EH (cell line): ENCODE measurements around the gene TIMP3.

ENCODE experiments used
- DNase-seq: peaks from one replicate; pipeline ENCODE4 v3.0.0-alpha.2; 2015; ENCODE audit warnings: low read depth

The TIMP3 gene

DNA sequence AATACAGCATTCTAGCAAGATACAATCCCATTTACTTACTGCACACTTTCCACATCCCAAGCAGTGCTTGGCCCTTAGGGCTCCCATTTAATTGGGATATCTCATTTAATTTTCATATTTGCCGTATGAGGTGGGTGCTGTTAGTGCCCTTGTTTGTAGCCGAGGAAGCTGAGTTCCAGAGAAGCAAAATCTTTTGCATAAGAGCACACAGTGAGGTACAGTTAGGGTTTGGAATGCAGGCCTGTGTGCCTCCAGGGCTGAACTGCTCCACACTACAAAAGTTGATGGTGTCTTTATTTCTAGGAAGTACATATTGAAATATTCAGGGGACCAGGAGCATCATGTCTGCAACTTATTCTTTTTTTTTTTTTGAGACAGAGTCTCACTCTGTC lies 15.5 kb upstream of the TIMP3 start:
- DNase-seq: no peak

DNA sequence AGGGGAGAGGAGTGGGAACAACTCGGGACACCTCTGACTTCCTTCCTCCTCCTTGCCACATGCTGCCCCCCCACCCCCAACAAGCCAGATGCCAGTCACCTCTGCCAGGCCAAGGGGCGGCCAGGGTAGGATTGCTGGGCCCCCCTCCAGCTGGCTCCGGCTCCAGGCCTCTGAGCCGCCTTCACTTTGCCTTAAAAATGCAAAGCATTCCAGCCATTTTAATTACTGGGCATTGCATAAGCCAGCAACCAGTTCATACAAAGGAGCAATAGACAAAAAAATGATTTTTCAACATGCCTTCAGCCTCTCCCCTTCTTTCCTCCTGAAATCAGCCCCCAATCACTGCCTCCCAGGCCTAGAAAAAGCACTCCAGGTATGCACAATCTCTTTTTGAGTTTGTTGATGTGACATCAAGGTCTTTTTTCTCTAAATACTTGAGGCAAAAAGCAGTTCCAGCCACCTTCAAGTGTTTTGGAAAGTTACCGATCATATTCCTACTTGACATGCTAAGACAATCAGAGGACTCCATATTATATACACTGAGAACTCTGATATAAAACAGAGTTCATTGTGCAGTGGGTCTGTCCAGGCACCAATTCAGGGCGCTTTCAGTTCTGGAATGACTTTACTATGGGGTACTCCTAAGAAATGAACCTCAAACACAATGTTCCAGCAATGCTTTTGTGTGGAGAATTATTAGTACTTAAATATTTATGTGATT lies 12.4 kb upstream of the TIMP3 start:
- DNase-seq: peak; percentile 84

DNA sequence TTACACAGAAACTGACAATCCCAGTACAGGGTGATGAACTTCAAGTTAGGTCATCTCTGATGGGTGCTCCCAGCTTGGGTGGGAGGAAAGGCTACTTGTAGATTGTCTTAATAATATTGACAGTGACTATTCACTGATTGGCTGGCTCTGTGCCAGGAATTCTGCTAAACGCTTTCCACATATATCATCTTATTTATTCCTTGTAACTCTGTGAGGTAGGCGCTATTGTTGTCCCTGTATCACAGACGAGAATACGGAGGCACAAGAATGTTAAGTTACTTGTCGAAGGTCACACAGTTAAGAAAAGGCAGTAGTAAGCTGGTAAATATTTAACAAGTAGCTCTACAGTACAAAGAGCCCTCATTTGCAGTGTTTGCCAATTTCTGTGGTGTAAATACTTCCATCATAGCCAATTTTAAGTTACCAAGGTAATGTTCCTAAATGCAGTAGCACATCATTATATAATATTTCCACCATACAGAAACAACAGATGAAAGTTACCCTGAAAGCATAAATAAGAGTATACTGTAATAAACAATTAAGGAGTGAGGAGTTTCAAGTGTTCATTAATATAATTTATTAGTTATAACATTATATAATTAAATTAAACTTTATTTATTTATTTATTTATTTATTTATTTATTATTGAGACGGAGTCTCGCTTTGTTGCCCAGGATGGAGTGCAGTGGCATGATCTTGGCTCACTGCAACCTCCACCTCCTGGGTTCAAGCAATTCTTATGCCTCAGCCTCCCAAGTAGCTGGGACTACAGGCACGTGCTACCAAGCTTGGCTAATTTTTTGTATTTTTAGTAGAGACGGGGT lies 11.5 kb upstream of the TIMP3 start:
- DNase-seq: no peak

DNA sequence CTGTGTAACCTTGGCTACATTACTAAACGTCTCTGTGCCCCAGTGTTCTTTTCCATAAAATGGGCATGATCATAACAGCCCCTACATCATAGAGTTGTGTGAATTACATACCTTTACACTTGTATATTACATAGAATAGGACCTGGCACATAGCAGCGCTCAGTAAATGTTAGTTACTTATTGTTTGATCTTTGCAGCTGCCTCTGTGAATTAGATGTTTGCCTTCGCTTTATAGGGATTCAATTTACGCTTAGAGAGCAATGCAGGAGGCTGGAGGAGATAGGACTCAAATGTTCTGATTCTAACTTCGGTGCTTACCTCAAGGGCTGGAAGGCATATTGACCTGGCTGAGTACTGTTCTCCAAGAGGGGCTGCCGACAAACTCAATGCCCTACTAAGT lies 10.4 kb upstream of the TIMP3 start:
- DNase-seq: no peak

DNA sequence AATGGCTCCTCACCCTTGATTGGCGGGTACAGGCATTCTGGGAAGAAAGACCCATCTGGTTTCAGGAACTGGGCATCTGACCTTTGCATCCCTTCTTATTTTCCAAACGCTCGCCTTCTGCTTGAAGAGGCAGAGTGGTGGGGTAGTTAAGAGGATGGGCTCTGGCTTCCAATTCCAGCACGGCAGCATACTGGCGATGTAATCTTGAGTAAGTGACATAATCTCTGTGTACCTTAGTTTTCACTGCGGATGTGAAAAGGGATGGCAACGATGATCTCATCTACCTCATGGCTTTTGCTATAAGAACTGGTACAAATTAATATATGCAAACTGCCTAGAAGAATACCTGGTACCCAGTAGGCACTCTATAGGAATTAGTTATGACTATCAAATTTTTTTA lies 10.0 kb upstream of the TIMP3 start:
- no peak for DNase-seq

DNA sequence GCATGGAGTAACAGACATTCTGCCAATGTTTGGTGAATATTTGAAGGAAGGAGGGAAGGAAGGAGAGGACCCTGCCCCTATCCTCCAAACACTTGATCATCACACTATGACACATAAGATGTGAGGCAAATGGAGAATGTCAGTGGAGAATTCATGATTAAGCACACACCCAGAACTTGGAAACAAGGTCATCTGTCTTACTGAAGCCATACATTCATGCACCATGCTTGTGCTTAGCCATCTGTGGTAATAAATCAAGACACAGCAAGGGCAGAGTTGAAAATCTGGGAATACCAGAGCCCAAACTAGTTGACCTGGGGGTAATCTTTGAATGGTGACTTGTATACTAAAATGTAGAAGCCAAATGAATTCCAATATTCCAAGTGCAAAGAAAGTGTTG lies 7.9 kb upstream of the TIMP3 start:
- DNase-seq: no peak

DNA sequence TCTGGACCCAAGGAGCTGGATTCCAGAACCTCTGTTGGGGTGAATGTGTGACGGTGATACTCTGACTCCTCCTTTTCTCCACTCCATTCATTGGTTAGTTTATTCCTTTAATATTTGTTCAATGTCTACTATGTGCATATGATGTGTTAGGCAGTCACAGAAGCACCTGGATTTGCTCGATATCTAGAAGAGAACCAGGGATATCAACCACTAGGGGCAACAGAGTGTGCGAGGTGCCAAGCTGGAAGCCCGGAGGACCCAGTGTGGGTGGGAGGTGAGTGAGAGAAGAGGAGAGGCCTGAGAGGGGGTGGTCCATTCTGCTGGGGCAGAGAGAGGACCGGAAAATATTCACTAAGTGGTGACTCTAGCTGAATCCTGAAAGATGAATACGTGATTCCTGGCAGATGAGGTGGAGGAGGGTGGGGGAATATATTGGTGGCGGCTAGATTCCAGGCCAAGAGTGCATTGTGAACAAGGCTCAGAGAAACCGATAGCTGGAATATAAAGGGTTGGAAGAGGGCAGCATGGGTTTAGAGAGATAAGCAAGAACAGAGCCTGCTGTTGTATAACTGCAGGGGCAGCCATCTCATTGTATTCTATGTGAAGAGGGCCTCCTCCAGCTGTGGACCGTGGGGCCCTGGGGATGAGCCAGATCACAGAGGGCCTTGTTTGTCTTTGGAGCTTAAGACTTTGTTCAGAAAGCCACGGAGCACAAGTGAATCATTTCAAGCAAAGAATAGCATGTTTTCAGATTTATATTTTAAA lies 6.9 kb upstream of the TIMP3 start:
- DNase-seq: no peak

DNA sequence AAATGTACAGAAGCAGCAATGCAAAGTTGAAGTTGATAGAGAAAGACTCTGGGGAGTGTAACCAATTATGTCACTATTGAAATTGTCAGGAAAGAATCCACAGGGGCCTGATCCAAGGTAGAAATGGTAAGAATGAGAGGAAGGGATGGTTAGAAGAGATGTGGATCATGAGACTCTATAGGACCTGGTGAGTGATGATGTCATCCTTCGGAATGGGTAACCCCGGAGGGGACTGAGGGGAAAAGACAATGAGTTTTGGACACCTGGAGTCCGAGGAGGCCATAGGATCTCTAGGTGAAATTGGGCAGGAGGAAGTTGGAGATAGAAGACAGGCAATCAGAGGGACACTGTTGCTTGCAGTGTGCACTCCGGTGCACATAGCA lies 6.3 kb upstream of the TIMP3 start:
- no peak for DNase-seq

DNA sequence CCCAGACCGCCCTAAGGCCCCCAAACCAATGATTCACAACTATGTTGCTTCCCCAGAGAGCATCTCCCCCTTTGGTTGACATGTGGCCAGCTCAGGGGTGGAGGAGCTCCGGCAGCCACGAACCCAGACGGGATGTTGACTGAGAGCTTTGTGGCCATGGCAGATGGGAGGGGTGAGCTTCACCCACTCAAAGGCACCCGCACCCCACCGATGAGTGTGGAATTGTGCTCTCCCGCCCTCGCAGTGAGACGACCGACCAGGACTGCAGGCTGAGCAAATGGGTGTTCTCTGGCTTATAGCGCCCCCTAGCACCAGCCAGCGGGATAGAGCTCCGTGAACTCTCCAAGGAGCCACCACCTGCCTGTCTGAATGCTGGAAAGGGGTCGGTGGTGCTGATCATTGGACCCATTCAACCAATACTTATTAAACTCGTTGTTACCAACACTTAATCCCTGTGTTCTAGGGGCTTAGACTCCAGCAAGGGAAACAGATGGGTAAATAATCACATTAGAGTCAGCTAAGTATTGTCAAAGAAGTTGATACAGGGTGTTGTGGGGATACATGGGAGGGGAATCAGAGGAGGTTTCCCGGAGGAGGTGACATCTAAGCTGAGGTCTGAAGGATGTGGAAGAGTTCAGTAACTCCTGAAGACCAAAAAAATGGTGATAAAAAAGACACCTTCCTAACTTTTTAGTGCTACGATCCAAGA lies 4.5 kb upstream of the TIMP3 start:
- peak; percentile 83 for DNase-seq

DNA sequence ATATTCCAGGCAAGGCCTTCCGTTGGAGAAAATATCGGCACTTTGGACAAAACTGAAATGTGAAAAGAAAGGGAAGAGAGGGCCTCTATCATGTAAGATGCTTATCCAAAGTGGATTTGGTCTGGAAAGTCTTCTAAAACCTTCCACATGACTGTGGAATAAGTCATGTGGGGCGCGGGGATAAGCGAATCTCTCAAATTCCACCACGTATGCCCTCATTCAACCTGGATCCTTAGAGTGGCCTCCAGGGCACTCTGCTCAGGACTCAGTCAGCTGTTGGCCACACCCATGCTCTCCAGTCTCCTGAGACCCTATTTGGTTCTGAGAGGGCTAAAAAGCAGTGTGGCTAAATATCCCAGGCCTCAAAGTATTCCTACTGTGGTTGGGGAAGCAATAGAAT lies 2.0 kb upstream of the TIMP3 start:
- no peak for DNase-seq

DNA sequence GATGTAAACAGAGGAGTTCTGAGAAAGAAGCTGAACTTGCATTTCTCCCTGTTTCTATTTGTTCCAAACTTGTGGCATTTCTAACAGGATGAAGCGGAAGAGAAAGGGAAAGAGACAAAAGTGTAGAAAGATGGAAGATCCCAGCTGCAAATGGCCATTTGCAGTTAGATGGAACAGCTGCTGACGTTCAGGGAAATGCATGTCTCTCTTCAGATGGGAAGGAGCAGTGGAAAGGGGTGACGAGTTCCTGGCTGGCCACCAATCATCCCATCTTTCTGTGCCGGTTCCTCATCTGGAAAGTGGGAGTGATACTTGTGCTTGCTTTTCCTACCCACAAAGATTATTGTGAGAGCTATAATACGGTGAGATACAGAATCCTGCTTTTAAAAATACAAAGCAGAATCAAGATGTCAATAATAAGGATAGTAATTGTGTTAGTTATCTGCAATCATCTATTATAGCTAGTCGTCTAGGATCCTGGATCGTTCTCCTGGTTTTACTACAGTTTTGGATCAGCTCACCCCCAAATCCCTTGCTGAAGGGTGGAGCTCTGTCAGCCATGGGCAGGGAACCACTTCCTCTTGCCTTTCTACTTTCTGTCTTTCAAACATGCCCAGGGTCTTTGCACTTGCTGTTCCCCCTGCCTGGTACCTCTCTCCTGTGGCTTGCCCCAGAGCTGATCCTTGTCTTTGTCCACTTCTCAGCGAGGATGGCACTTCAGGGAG lies 1.2 kb upstream of the TIMP3 start:
- DNase-seq: no peak

DNA sequence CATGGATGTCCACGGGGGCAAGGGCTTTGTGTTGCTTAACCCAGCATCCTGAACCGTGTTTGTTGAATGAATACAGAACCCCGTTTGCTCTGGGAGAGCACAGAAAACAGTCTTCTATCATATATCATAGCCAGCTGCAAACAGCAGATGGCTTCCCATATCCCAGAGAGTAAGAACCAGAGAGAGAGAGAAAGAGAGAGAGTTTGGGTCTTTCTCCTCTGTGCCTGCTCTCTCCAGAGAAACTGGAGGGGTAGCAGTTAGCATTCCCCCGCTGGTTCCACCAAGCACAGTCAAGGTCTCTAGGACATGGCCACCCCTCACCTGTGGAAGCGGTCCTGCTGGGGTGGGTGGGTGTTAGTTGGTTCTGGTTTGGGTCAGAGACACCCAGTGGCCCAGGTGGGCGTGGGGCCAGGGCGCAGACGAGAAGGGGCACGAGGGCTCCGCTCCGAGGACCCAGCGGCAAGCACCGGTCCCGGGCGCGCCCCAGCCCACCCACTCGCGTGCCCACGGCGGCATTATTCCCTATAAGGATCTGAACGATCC lies 440 bp upstream of the TIMP3 start:
- no peak for DNase-seq

DNA sequence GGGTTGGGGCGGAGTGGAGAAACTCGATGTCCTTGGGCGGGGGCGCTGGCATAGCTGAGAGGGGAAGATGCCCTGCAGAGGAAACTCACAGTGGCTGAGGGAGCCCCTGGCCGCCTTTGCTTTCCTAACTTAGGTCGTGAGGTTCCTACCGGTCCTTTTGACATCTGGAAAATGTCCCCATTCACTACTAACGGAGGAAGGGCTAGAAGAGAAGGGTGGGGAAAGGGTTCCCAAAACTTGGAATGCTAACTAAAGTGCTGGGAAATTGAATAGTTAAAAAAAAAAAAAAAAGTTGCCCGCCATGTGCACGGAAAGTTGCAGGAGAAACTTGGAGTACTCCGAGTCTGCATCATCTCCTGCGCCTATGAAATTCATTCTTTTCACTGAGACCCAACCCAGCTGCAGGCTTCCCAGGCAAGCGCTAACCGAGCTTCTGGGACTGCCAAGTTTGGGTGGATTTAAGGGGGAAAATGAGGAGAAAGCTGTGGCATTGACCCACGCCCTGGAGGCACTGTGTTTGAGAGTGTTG lies 796 bp downstream of the TIMP3 start:
- peak; percentile 45 for DNase-seq

DNA sequence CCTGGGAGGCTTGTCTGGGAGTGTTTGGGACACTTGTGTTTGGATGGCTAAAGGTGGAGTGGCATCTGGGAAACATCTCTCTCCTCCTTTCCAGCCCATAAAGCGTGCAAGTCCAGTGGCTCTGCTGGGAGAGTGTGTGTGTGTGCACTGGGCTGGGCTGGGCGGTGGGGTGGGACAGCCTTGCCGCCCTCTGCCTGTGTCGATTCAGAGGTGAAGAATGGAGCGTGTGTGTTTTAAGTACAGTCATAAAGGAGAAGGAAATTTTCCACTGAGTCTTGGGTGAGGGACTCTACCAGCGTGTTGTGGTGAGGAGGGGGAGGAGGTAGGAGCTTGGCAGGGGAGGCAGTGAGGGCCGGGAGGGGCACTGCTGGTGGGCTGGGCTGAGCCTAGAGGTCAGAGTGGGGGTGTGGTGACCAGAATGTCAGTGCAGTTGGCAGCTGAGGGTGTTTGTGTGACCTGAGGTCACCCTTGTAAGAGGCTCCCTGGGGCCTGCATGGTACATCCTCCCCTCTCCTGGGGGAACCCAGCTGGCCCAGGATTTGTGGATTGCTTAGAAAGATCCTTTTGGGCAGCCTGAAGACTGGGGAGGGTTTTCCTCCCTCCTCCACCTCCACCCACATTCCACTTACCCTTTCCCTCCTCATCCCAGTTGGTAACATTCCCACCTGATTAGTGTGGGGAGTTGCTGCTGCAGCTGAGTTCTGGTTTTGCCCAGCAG lies 1.7 kb downstream of the TIMP3 start:
- peak; percentile 78 for DNase-seq

DNA sequence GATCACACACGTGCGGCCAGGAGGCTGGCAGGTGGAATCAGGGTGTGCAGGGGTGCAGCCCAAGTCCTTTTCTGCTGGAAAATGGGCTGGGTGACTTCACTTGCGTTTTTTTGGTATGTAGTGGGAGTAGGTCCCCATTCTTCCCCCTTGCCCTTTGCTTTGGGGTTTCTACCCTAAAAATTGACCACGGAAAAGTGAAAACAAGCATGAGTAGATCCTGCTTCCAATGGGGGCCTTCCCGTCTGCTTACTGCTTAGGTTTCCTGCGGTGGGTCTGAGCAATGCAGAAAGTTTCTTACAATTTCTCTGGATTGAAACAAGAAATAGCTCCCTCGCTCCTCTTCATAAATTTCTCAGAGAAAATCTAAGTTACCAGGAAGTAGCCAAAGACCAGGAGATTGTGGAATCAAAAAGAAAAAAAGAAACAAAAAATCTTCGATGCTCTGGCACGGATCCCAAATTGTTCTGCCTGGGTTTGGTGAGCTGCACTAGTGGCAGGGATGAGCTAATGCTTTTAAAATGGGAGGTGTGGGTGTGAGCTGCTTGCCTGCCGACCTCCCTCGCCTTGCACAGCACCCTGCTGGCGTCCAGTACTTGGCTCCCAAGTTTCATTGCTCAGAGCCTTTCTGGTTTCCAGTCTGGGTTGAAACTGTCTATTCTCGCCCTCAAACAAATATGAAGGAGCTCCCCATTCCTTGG lies 2.4 kb downstream of the TIMP3 start:
- peak; percentile 81 for DNase-seq

DNA sequence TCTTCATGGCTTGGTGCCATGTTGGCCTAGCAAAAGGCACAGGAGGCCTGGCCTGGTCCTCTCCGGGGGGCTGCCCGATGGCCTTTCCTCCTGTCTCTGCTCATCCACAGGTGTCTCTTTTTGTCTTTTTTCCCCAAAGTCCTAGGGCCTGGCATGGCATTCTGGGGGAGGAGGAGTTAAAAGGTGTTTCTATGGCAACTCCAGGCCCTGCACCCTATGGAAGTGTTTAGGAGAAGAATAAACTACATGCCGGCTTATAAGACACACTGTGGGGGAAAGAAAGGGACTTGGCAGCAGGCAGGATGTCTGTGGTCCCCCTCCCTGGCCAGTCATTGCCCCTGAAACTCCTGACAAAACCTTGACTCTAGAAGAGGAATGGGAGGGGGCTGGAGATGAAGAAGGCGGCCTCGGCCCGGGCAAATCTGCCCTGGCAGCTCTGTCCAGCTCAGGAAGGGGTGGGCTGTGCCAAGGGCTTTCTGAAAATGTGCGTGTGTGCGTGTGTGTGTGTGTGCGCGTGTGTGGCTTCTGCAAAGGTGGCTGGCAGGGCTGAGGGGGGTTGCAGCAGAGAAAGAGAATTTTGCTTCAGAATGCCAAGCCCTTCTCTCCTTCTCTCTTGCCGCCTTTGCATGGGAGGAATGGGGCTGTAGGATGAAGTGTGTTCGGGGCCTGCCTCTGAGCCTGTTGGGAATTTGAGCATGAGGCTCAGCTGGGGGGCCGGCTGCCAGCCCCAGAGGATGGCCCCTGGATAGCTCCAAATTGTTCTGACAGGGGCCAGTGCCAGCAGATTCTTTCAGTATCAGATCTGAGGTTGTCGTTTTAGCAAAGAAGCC lies 3.2 kb downstream of the TIMP3 start:
- no peak for DNase-seq

DNA sequence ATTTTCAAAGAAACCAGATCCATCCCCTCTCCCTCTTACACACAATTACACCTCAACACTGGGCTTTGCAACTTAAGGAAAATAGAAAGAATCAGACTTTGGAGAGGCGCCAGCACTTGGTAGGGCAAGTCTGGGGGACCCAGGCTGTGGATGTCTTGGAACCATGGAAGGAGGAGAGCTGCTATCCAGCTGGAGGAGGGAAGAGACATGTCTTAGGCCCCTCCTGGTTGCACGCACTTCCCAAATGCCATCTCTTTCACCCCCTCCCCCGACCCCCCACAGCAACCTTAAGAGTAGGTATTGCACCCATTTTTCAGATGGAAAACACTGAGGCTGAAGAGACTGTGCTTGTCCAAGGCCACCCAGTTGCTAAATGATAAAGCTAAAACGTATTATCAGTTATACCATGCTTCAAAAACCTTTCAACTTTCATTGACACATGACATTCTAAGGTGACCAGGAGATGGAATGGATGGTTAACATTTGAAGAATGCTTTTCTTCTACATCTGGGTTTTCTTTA lies 3.9 kb downstream of the TIMP3 start:
- no peak for DNase-seq

DNA sequence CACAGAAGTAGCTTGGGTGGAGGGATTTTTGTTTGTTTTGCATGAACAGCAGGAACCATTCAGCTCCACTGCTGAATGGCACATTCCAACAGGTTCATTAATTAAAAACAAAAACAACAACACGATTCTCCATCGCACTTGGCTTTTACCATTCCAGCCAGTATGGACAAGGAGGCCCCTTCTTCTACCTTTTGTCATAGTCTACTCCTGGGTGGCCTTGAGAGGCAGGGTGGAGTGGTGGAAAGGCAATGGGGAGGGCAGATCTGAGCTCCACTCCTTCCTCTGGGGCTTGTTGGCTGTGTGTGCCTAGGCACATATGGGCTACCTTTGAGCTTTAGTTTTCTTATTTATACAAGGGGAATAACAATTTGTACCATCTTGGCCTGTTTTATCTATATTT lies 4.8 kb downstream of the TIMP3 start:
- no peak for DNase-seq

DNA sequence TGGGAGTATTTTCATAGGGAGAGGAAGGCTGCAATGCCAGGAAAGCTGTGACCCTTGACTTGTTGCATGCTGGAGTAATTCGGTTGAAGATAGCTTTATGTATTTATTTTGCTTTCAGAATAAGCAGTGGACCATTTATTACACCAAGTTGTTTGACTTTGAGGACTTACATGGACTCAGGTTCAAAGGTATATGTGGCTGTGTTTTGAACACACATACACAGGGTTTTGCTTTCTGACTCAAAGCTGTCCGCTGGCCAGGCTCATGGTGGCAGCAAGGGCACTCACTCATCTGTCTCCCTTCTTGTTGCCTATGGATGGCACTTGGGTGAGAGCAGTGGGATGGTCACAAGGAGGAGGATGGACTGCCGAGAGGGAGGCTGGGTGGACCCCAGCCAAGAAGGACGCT lies 6.5 kb downstream of the TIMP3 start:
- no peak for DNase-seq
